GM18520 (cell line): ENCODE measurements around the gene FLNA.
"Not testable (repeated sequence)": the region's sequence is repeated elsewhere in the genome, so short reads cannot be mapped to it uniquely, and the experiment has no call there.

Source experiments
- ATAC-seq: cut with Tn5 transposase; IDR thresholded peaks from one replicate; pipeline ENCODE4 v1.9.1; 2021; ENCODE audit not compliant: unreplicated experiment

The FLNA gene

GRCh38 chrX:154308108-154308946 is 66.1 kb downstream of the FLNA start:
- ATAC-seq, result no peak

GRCh38 chrX:154307202-154307601 is 67.2 kb downstream of the FLNA start:
- no peak for ATAC-seq

DNA sequence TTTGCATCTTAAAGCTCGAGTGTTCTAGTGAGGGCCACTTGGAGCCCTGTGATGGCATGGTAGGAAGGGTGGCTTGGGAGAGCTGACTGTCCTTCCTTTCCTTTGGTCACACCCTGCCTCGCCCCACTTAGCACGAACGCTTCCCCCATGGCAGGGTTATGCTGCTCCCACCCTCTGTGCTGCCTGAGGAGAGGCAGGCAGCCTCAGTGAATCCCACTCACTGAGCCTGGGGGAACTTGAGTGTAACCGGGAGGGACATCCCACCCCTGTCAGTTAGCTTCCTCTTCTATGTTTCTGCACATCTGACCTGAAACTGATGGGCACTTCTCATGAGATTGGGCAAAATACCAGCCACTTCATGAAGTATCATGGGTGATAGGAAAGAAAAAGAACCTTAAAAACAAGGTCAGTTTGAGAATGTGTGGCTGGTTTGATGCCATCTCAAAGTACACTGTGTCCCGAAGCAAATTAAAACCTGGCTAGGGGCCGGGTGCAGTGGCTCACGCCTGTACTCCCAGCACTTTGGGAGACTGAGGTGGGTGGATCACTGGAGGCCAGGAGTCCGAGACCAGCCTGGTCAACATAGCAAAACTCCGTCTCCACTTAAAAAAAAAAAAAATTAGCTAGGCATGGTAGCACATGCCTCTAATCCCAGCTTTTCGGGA is 68.8 kb downstream of the FLNA start:
- ATAC-seq, result no peak

DNA sequence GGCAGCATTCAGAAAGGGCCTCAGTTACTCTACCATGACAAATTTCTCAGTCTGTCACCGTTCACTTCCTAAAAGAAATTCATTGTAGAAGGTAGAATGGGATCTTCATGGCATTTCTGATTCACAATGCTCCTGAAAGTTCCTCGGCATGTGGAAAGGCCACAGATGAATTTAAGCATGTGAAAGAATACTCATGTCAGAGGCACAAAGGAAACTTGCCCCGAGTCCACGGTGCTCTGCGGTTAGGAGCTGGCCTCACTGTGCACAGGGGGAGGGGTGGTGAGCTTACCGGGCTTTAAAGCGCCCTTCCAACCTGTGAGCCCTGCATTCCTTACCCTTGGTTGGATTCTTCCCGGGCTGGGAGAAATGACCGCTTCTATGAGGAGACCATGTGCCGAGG is 69.6 kb downstream of the FLNA start:
- no peak for ATAC-seq

GRCh38 chrX:154303476-154303875 is 71.0 kb downstream of the FLNA start:
- ATAC-seq, result no peak

GRCh38 chrX:154302998-154303397 is 71.4 kb downstream of the FLNA start:
- ATAC-seq, result not testable (repeated sequence)

DNA sequence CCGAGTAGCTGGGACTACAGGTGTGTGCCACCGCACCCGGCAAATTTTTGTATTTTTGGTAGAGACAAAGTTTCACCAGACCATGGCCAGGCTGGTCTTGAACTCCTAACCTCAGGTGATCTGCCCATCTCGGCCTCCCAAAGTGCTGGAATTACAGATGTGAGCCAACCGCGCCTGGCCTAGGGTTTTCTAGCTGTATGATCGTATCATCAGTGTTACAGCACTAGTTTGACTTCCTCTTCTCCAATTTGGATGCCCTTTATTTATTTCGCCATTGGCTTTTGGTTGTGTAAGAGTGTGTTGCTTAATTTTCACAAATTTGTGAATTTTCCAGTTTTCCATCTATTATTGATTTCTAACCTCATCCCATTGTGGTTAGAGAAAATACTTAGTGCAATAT is 73.6 kb downstream of the FLNA start:
- ATAC-seq, result no peak
